ENCODE results near the gene RNF212. TPM values are rescaled to one million over a fixed set of nuclear protein-coding genes. Genes with fewer than 3 reads are reported as not detected.
"Not testable (repeated sequence)": the region's sequence is repeated elsewhere in the genome, so short reads cannot be mapped to it uniquely, and the experiment has no call there.

RNF212 gene
- total RNA-seq, 2 experiments from 2014 or later = 2.4 to 5.6 TPM

GRCh38 chr4:1058997-1059665, 54.2 kb downstream of the RNF212 start:
- Mint-ChIP-seq H3K36me3 (ENCODE audit: low read depth) (peaks cover 2% of the 10 kb centered on the region), H3K27ac (no peak overlapping the region), H3K4me1 (peaks cover 25% of the 10 kb centered on the region), H3K9me3 (ENCODE audit: low read depth) (peaks cover 1% of the 10 kb centered on the region), H3K27me3 (peaks cover 10% of the 10 kb centered on the region), H3K4me3 (no peak overlapping the region)
- no peak for ATAC-seq
- intact Hi-C loops (cut with DNase I, micrococcal nuclease) = no loop called here
- ChIA-PET CTCF (no interaction called here), POLR2A (no interaction called here)
- DNase-seq = no peak

GRCh38 chr4:1058198-1058996, 55.0 kb downstream of the RNF212 start:
- intact Hi-C loops (cut with DNase I, micrococcal nuclease) = no loop called here
- Mint-ChIP-seq H3K27me3 (peaks cover 10% of the 10 kb centered on the region), H3K9me3 (ENCODE audit: low read depth) (no peaks in the 10 kb centered on the region), H3K4me1 (peaks cover 25% of the 10 kb centered on the region), H3K27ac (no peak overlapping the region), H3K36me3 (ENCODE audit: low read depth) (peaks cover 2% of the 10 kb centered on the region), H3K4me3 (no peak overlapping the region)
- ATAC-seq (no peak), DNase-seq (no peak)
- ChIA-PET CTCF (no interaction called here), POLR2A (no interaction called here)

GRCh38 chr4:1057403-1057745, 56.0 kb downstream of the RNF212 start:
- no peak overlapping the region for H3K27ac Mint-ChIP-seq
- H3K36me3 Mint-ChIP-seq (ENCODE audit: low read depth) = no peaks in the 10 kb centered on the region
- ChIA-PET CTCF (no interaction called here), POLR2A (no interaction called here)
- no peak for DNase-seq
- H3K27me3 Mint-ChIP-seq = peaks cover 6% of the 10 kb centered on the region
- H3K9me3 Mint-ChIP-seq (ENCODE audit: low read depth) = no peaks in the 10 kb centered on the region
- H3K4me1 Mint-ChIP-seq = peaks cover 18% of the 10 kb centered on the region
- intact Hi-C loops (cut with DNase I, micrococcal nuclease) = no loop called here
- ATAC-seq = no peak
- no peak overlapping the region for H3K4me3 Mint-ChIP-seq

- H3K4me3 Mint-ChIP-seq = no peak overlapping the region
- DNase-seq = no peak
- POLR2A ChIA-PET = no interaction called here
- peaks cover 13% of the 10 kb centered on the region for H3K4me1 Mint-ChIP-seq
- H3K36me3 Mint-ChIP-seq (ENCODE audit: low read depth) = no peaks in the 10 kb centered on the region
- CTCF ChIA-PET = no interaction called here
- intact Hi-C loops (cut with DNase I, micrococcal nuclease) = no loop called here
- no peaks in the 10 kb centered on the region for H3K9me3 Mint-ChIP-seq (ENCODE audit: low read depth)
- no peak overlapping the region for H3K27ac Mint-ChIP-seq
- H3K27me3 Mint-ChIP-seq = peaks cover 3% of the 10 kb centered on the region
- no peak for ATAC-seq
These were observed 56.5 kb downstream of the RNF212 start for GRCh38 chr4:1056671-1057402.

GRCh38 chr4:1055721-1056590, 57.4 kb downstream of the RNF212 start:
- DNase-seq = peak; percentile 88
- ChIA-PET POLR2A (no interaction called here), CTCF (interaction anchor here (0.8 to 1.1 kb wide), 2 partner anchors 17 to 814 kb away, joined by 3 to 5 read pairs; no protein-coding TSS in a partner anchor)
- Mint-ChIP-seq H3K36me3 (ENCODE audit: low read depth) (no peaks in the 10 kb centered on the region), H3K4me3 (peak overlapping the region; percentile 42), H3K27ac (peak overlapping the region; percentile 85), H3K27me3 (peaks cover 1% of the 10 kb centered on the region), H3K4me1 (peaks cover 11% of the 10 kb centered on the region), H3K9me3 (ENCODE audit: low read depth) (no peaks in the 10 kb centered on the region)
- peak; percentile 100 for ATAC-seq
- intact Hi-C loops (cut with DNase I, micrococcal nuclease) = no loop called here

- H3K36me3 Mint-ChIP-seq (ENCODE audit: low read depth); H3K9me3 Mint-ChIP-seq (ENCODE audit: low read depth); H3K27me3 Mint-ChIP-seq; intact Hi-C loops (cut with DNase I, micrococcal nuclease); DNase-seq; POLR2A ChIA-PET: not testable (repeated sequence)
- peak overlapping the region; percentile 42 for H3K4me3 Mint-ChIP-seq
- peaks cover 11% of the 10 kb centered on the region for H3K4me1 Mint-ChIP-seq
- peak; percentile 27 for ATAC-seq
- CTCF ChIA-PET = interaction anchor here (0.8 to 1.1 kb wide), 2 partner anchors 18 to 813 kb away, joined by 3 to 5 read pairs; no protein-coding TSS in a partner anchor
- H3K27ac Mint-ChIP-seq = peak overlapping the region; percentile 85
These were observed 58.1 kb downstream of the RNF212 start for GRCh38 chr4:1055243-1055701.

- CTCF ChIA-PET = interaction anchor here (1.1 kb wide), 1 partner anchor 19 kb away, joined by 5 read pairs; no protein-coding TSS in a partner anchor
- H3K27ac Mint-ChIP-seq; POLR2A ChIA-PET; H3K9me3 Mint-ChIP-seq (ENCODE audit: low read depth); ATAC-seq; H3K36me3 Mint-ChIP-seq (ENCODE audit: low read depth); H3K27me3 Mint-ChIP-seq; H3K4me3 Mint-ChIP-seq; intact Hi-C loops (cut with DNase I, micrococcal nuclease); DNase-seq: not testable (repeated sequence)
- H3K4me1 Mint-ChIP-seq = peaks cover 11% of the 10 kb centered on the region
These were observed 58.6 kb downstream of the RNF212 start for GRCh38 chr4:1054696-1055242.

GRCh38 chr4:1053891-1054290, 59.5 kb downstream of the RNF212 start:
- H3K9me3 Mint-ChIP-seq (ENCODE audit: low read depth); CTCF ChIA-PET; H3K27me3 Mint-ChIP-seq; ATAC-seq; intact Hi-C loops (cut with DNase I, micrococcal nuclease); H3K27ac Mint-ChIP-seq; H3K4me3 Mint-ChIP-seq; H3K36me3 Mint-ChIP-seq (ENCODE audit: low read depth); DNase-seq: not testable (repeated sequence)
- POLR2A ChIA-PET = interaction anchor here (0.6 to 0.7 kb wide), 2 partner anchors 18 to 122 kb away, joined by 3 to 4 read pairs; partner anchors contain the start of genes GAK and TMEM175
- peaks cover 11% of the 10 kb centered on the region for H3K4me1 Mint-ChIP-seq

GRCh38 chr4:1053080-1053661, 60.2 kb downstream of the RNF212 start:
- CTCF ChIA-PET = no interaction called here
- Mint-ChIP-seq H3K27me3 (peaks cover 5% of the 10 kb centered on the region), H3K36me3 (ENCODE audit: low read depth) (no peaks in the 10 kb centered on the region), H3K4me3 (no peak overlapping the region), H3K27ac (no peak overlapping the region), H3K9me3 (ENCODE audit: low read depth) (no peaks in the 10 kb centered on the region), H3K4me1 (peaks cover 16% of the 10 kb centered on the region)
- DNase-seq (no peak), ATAC-seq (no peak)
- intact Hi-C loops (cut with DNase I, micrococcal nuclease) = no loop called here
- POLR2A ChIA-PET = interaction anchor here (0.5 to 0.7 kb wide), 4 partner anchors 19 to 288 kb away, joined by 3 to 5 read pairs (median 4); partner anchors contain the start of genes GAK and TMEM175

GRCh38 chr4:1052231-1052671, 61.1 kb downstream of the RNF212 start:
- intact Hi-C loops (cut with DNase I, micrococcal nuclease) = no loop called here
- Mint-ChIP-seq H3K9me3 (ENCODE audit: low read depth) (no peaks in the 10 kb centered on the region), H3K27me3 (peaks cover 10% of the 10 kb centered on the region), H3K36me3 (ENCODE audit: low read depth) (no peaks in the 10 kb centered on the region), H3K4me1 (peaks cover 16% of the 10 kb centered on the region), H3K27ac (no peak overlapping the region), H3K4me3 (no peak overlapping the region)
- ChIA-PET POLR2A (interaction anchor here (0.7 kb wide), 1 partner anchor 123 kb away, joined by 3 read pairs; no protein-coding TSS in a partner anchor), CTCF (no interaction called here)
- DNase-seq (no peak), ATAC-seq (no peak)
